ENCODE data around the gene TMEM150C. TPM values are rescaled to one million over a fixed set of nuclear protein-coding genes. Genes with fewer than 3 reads are reported as not detected.
A peak's percentile ranks its signal among the peaks of the same experiment; 100 is the strongest.
"Not testable (repeated sequence)": the region's sequence is repeated elsewhere in the genome, so short reads cannot be mapped to it uniquely, and the experiment has no call there.

The TMEM150C gene
- total RNA-seq, 2 experiments from 2014 or later: not detected

DNA sequence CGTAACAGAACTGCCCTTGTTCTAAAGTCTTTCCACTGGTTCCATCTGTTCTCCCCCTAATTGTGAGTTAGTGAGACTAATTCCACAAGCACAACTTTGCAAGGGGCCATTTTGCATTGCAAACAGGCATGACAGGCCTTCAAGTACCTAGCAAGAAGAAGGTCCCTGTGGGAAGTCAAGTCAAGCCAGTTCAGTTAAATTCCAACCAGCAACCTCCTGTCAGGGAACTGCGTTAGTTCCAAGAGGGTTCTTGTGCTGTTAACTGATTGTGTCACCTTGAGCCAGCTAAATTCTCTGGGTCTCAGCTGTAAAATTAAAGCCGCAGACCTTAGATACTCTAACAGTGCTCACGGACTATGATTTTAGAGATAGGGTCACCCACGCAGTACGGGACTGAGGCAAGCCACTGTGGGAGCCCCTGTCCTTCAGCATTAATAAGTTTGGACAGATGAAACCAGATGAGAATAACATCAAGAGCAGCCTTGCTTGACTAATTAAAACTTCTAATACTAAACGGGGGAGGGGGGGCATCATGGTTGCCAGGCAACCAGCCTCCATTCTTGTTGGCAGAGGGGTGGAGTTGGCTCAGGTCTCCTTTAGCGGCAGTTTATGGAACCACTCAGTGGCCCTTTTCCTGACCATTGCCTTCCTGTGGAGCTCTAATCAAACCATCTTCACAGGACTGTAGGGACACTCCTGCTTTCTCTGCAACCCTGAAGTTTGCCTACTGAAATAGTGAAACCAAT lies 24.1 kb upstream of the TMEM150C start:
- no peak overlapping the region for H3K27ac Mint-ChIP-seq
- no peak for DNase-seq
- H3K9me3 Mint-ChIP-seq: no peaks in the 10 kb centered on the region
- H3K4me1 Mint-ChIP-seq: no peaks in the 10 kb centered on the region
- no peaks in the 10 kb centered on the region for H3K27me3 Mint-ChIP-seq
- no peaks in the 10 kb centered on the region for H3K36me3 Mint-ChIP-seq
- no peak overlapping the region for H3K4me3 Mint-ChIP-seq

GRCh38 chr4:82584931-82585330 lies 23.1 kb upstream of the TMEM150C start:
- Mint-ChIP-seq H3K4me1 (no peaks in the 10 kb centered on the region), H3K9me3 (no peaks in the 10 kb centered on the region), H3K4me3 (no peak overlapping the region), H3K27ac (no peak overlapping the region), H3K36me3 (no peaks in the 10 kb centered on the region), H3K27me3 (no peaks in the 10 kb centered on the region)
- no peak for DNase-seq

- Mint-ChIP-seq H3K27ac (no peak overlapping the region), H3K4me1 (no peaks in the 10 kb centered on the region), H3K27me3 (no peaks in the 10 kb centered on the region), H3K36me3 (no peaks in the 10 kb centered on the region), H3K4me3 (no peak overlapping the region), H3K9me3 (no peaks in the 10 kb centered on the region)
- DNase-seq: no peak
Measured at GRCh38 chr4:82583897-82584587, 22.3 kb upstream of the TMEM150C start.

GRCh38 chr4:82579932-82580331 lies 18.1 kb upstream of the TMEM150C start:
- Mint-ChIP-seq H3K36me3 (no peaks in the 10 kb centered on the region), H3K27me3 (no peaks in the 10 kb centered on the region), H3K27ac (no peak overlapping the region), H3K9me3 (no peaks in the 10 kb centered on the region), H3K4me1 (no peaks in the 10 kb centered on the region), H3K4me3 (no peak overlapping the region)
- no peak for DNase-seq

GRCh38 chr4:82578935-82579334 lies 17.1 kb upstream of the TMEM150C start:
- H3K36me3 Mint-ChIP-seq: no peaks in the 10 kb centered on the region
- no peaks in the 10 kb centered on the region for H3K9me3 Mint-ChIP-seq
- H3K27ac Mint-ChIP-seq: no peak overlapping the region
- no peaks in the 10 kb centered on the region for H3K4me1 Mint-ChIP-seq
- no peaks in the 10 kb centered on the region for H3K27me3 Mint-ChIP-seq
- no peak for DNase-seq
- no peak overlapping the region for H3K4me3 Mint-ChIP-seq

GRCh38 chr4:82577451-82577850 lies 15.7 kb upstream of the TMEM150C start:
- Mint-ChIP-seq H3K9me3 (no peaks in the 10 kb centered on the region), H3K4me1 (no peaks in the 10 kb centered on the region), H3K27me3 (no peaks in the 10 kb centered on the region), H3K4me3 (no peak overlapping the region), H3K36me3 (no peaks in the 10 kb centered on the region), H3K27ac (no peak overlapping the region)
- no peak for DNase-seq

- no peak overlapping the region for H3K27ac Mint-ChIP-seq
- no peaks in the 10 kb centered on the region for H3K9me3 Mint-ChIP-seq
- no peaks in the 10 kb centered on the region for H3K4me1 Mint-ChIP-seq
- no peak for DNase-seq
- no peak overlapping the region for H3K4me3 Mint-ChIP-seq
- no peaks in the 10 kb centered on the region for H3K36me3 Mint-ChIP-seq
- H3K27me3 Mint-ChIP-seq: peaks cover 10% of the 10 kb centered on the region
Measured at GRCh38 chr4:82569727-82570126, 7.9 kb upstream of the TMEM150C start.

DNA sequence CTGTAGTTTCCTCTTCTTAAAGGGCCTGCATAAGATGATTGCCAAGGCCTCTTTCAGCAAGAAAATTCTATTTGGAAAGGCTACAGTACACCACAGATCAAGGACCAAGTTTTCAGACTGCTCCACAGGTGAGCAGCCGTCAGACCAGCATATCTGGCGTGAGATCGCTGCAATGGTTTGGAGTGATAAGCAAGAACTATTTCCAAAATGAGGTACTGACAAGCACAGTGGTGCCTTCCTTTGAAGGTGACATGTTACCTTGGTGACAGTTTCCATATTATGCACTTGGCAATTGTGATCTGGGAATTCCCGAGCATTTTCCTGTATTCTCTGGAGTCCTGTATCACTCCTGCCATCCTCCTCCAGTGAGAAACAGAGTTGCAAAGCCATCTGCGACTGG lies 7.3 kb upstream of the TMEM150C start:
- Mint-ChIP-seq H3K27ac (no peak overlapping the region), H3K27me3 (peaks cover 14% of the 10 kb centered on the region), H3K9me3 (no peaks in the 10 kb centered on the region), H3K36me3 (no peaks in the 10 kb centered on the region), H3K4me1 (no peaks in the 10 kb centered on the region), H3K4me3 (no peak overlapping the region)
- no peak for DNase-seq

- no peak overlapping the region for H3K27ac Mint-ChIP-seq
- H3K4me3 Mint-ChIP-seq: no peak overlapping the region
- no peaks in the 10 kb centered on the region for H3K36me3 Mint-ChIP-seq
- peaks cover 30% of the 10 kb centered on the region for H3K27me3 Mint-ChIP-seq
- H3K9me3 Mint-ChIP-seq: no peaks in the 10 kb centered on the region
- DNase-seq: no peak
- peaks cover 1% of the 10 kb centered on the region for H3K4me1 Mint-ChIP-seq
Measured at GRCh38 chr4:82567444-82567843, 5.7 kb upstream of the TMEM150C start.

GRCh38 chr4:82562564-82562854 lies 721 bp upstream of the TMEM150C start:
- Mint-ChIP-seq H3K4me1 (peaks cover 12% of the 10 kb centered on the region), H3K9me3 (no peaks in the 10 kb centered on the region), H3K36me3 (no peaks in the 10 kb centered on the region), H3K27me3 (peaks cover 68% of the 10 kb centered on the region), H3K4me3 (peak overlapping the region; percentile 65), H3K27ac (no peak overlapping the region)
- DNase-seq: no peak

DNA sequence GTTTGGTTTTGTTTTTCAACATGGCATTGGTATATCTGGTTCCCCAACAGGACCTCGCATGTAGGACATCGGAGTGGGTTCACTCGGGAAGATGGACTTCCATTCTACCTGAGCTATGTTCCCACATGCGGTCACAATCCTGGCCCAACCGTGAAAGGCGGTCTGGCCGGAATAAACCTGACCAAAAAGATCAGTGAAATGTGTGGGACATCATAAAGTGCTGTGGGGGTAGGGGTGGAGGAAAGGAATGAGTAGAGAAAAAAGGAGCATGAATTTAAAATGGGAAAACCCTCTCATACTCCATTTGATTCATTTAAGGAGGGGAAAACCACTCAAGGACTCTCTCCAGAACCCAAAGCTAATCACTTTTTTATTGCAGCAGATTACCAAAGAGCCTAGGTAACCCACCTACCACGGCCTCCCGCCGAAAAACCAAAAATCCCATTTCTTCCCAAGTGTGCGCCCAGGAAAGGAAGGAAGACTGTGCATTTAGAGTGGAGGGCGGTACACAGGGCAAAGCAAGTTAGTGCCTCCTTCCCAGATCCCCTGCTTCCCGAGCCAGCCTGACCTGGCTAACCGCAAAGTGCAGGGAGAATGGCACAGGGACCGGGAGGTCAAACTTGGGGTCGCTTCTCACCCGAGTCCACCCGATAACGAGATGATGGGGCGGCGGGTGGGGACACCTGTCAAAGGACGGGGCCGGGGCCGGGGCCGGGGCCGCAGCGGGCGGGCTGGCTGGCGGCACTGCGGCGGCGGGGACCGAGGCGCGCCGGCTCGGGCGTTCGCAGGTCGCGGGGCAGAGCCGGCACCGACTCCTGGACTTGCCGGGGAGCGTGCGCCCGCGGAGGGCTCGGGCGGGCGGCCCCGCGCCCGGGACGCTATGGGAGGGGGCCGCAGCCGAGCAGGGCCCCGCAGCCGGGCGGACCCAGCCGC lies 669 bp downstream of the TMEM150C start:
- DNase-seq: peak; percentile 20

GRCh38 chr4:82559735-82560120 lies 2.1 kb downstream of the TMEM150C start:
- Mint-ChIP-seq H3K27me3 (peaks cover 83% of the 10 kb centered on the region), H3K4me3 (no peak overlapping the region), H3K9me3 (no peaks in the 10 kb centered on the region), H3K27ac (no peak overlapping the region), H3K36me3 (no peaks in the 10 kb centered on the region), H3K4me1 (peaks cover 12% of the 10 kb centered on the region)
- DNase-seq: no peak

More for the DNA sequence above, 669 bp downstream of the TMEM150C start:
- H3K4me1 Mint-ChIP-seq: peaks cover 12% of the 10 kb centered on the region
- no peaks in the 10 kb centered on the region for H3K9me3 Mint-ChIP-seq
- H3K36me3 Mint-ChIP-seq: no peaks in the 10 kb centered on the region
- H3K27ac Mint-ChIP-seq: no peak overlapping the region
- peaks cover 79% of the 10 kb centered on the region for H3K27me3 Mint-ChIP-seq
- H3K4me3 Mint-ChIP-seq: peak overlapping the region; percentile 58

DNA sequence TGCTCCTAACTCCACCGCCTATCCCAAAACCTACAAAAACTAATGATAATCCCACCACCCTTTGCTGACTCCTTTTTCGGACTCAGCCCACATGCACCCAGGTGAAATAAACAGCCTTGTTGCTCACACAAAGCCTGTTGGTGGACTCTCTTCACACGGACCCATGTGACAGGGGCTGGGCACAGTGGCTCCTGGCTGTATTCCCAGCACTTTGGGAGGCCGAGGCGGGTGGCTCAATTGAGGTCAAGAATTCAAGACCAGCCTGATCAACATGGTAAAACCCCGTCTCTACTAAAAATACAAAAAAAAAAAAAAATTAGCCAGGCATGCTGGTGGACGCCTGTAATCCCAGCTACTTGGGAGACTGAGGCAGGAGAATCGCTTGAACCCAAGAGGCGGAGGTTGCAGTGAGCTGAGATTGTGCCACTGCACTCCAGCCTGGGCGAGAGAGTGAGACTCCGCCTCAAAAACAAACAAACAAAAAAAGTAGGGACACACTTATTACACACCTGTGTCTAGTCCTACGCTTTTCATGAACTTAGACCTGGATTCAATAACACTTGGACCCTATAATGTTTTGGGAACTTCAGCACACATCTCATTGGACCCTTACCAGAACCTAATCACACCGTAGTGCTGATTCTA lies 2.6 kb downstream of the TMEM150C start:
- Mint-ChIP-seq H3K27me3 (peaks cover 82% of the 10 kb centered on the region), H3K4me1 (peaks cover 12% of the 10 kb centered on the region)
- not testable (repeated sequence) for H3K27ac Mint-ChIP-seq, H3K36me3 Mint-ChIP-seq, H3K4me3 Mint-ChIP-seq, DNase-seq, H3K9me3 Mint-ChIP-seq

DNA sequence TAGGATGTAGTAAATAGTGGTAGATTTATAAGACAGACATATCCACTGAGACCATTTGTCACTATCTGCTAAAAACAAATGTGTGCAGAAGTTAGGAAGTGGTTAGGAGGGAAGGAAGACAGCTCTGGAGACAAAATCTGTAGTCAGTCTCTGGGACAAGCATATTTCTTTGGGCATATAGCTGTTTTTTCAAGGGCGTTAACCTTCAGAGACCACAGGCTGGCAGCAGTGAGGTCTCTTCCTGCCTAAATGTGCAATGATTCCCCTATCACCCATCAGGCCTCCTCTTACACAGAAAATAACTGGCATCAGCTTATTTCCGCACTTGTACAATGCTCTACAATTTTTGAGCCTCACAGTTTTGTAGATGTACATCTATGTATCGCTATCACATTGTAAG lies 6.5 kb downstream of the TMEM150C start:
- no peaks in the 10 kb centered on the region for H3K4me1 Mint-ChIP-seq
- DNase-seq: no peak
- no peak overlapping the region for H3K4me3 Mint-ChIP-seq
- H3K36me3 Mint-ChIP-seq: no peaks in the 10 kb centered on the region
- H3K9me3 Mint-ChIP-seq: peaks cover under 1% of the 10 kb centered on the region
- no peak overlapping the region for H3K27ac Mint-ChIP-seq
- peaks cover 49% of the 10 kb centered on the region for H3K27me3 Mint-ChIP-seq

GRCh38 chr4:82553020-82553419 lies 8.8 kb downstream of the TMEM150C start:
- Mint-ChIP-seq H3K9me3 (peaks cover 5% of the 10 kb centered on the region), H3K27ac (no peak overlapping the region), H3K36me3 (no peaks in the 10 kb centered on the region), H3K27me3 (peaks cover 32% of the 10 kb centered on the region), H3K4me3 (no peak overlapping the region), H3K4me1 (no peaks in the 10 kb centered on the region)
- DNase-seq: no peak
